Muscle layer of duodenum (tissue), 2 donors: Measurements from ENCODE around the gene SKI.

Experiments used
- H3K27ac ChIP-seq: one replicate; pipeline ENCODE4 v1.7.0; 2013; ENCODE audit warnings: mild to moderate bottlenecking, low read length
- H3K27me3 ChIP-seq: one replicate; pipeline ENCODE4 v1.7.0; 2013; ENCODE audit warnings: low read depth, mild to moderate bottlenecking, control low read depth, low read length
- H3K36me3 ChIP-seq, 2 donors: one replicate each; pipeline ENCODE4 v1.7.0; 2013; ENCODE audit warnings: low read length in 2 of 2, control low read depth in 1 of 2, mild to moderate bottlenecking in 1 of 2; ENCODE audit not compliant: insufficient read depth in 2 of 2, control insufficient read depth in 1 of 2
- H3K4me1 ChIP-seq, 2 donors: one replicate each; pipeline ENCODE4 v1.7.0; 2013; ENCODE audit warnings: low read length in 2 of 2, mild to moderate bottlenecking in 2 of 2, control low read depth in 1 of 2, moderate library complexity in 1 of 2; ENCODE audit not compliant: insufficient read depth in 2 of 2, control insufficient read depth in 1 of 2
- H3K4me3 ChIP-seq, 2 donors: one replicate each; pipeline ENCODE4 v1.7.0; 2013; ENCODE audit warnings: low read length in 2 of 2, low read depth in 1 of 2, mild to moderate bottlenecking in 1 of 2
- H3K9me3 ChIP-seq, 2 donors: one replicate each; pipeline ENCODE4 v1.7.0; 2013; ENCODE audit warnings: low read length in 2 of 2, control low read depth in 1 of 2, mild to moderate bottlenecking in 1 of 2; ENCODE audit not compliant: control insufficient read depth in 1 of 2
- donor health status: healthy.

Gene SKI

DNA sequence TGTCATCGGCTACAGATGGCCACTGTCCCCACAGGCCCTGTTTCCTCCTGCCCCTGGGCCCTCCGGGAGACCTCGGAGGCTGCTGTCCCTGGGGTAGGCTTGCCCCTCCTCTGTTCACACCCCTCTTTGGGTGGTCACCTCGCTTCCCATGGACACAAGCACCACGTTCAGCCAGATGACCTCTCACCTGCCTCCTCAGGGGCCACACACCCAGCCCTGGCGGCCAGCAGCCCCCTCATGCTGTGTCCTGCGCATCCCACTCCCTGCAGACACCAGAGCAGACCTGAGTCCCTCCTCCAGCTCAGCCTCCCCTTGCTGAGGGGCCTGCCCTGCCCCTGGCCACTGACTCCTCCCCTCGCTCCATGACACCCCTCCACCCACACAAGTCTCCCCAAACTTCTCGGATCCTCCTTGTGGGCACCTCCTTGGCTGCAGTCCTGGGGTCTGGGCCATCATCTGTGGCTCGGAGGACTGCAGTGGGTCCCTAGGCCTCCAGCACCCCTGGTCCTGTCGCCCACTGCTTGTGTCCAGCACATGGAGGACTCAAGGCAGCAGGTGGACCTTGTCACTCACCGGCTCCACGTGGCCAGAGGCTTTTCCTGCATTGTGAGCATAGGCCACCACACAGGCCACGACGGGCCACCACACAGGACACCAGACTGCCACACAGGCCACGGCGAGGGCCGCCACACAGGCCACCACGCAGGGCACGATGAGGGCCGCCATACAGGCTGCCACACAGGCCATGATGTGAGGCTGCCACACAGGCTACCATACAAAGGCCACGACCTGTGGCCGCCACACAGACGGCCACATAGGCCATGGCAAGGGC, 112.2 kb downstream of the SKI start:
- Histone ChIP-seq H3K36me3 (no peaks in the 10 kb centered on the region), H3K9me3 (no peaks in the 10 kb centered on the region), H3K27me3 (no peaks in the 10 kb centered on the region), H3K4me3 (no peak overlapping the region), H3K4me1 (no peaks in the 10 kb centered on the region), H3K27ac (no peak overlapping the region)

GRCh38 chr1:2340918-2341254, 112.8 kb downstream of the SKI start:
- Histone ChIP-seq H3K4me3 (no peak overlapping the region), H3K9me3 (no peaks in the 10 kb centered on the region), H3K36me3 (no peaks in the 10 kb centered on the region), H3K27me3 (no peaks in the 10 kb centered on the region), H3K4me1 (no peaks in the 10 kb centered on the region), H3K27ac (no peak overlapping the region)

DNA sequence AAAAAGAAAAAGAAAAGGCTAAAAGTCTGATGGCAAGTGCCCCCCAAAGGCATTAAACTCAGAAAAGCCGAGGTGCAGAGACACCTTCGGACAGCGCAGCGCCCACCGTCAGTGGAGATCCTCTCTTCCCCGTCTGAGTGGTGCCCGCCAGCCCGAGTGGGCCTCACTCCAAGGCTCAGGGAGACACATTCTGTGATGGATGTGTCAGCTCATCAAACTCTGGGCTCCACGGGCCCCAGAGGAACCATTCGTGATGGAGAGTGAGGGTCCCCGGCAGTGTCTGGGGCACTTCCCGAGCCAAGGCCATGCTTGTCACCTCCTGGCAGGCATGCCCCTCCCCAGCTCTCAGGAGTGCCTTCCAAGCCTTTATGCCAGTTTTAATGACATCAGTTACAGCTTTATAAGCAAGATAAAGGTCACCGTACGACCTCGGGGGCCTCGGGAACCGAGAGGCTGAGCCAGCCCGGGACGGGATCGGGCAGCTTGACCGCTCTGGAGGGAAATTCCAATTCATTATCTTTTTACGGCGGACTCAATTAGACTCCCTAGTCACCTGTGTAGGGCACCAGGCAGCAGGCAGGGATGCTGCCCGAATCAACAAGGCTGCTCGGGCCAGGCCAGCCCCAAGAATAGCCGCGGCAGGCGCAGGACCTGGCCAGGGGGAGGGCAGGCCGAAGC, 113.7 kb downstream of the SKI start:
- no peak overlapping the region for H3K27ac ChIP-seq
- no peaks in the 10 kb centered on the region for H3K27me3 ChIP-seq
- H3K9me3 ChIP-seq: no peaks in the 10 kb centered on the region
- H3K36me3 ChIP-seq: no peaks in the 10 kb centered on the region
- no peaks in the 10 kb centered on the region for H3K4me1 ChIP-seq
- H3K4me3 ChIP-seq: no peak overlapping the region

DNA sequence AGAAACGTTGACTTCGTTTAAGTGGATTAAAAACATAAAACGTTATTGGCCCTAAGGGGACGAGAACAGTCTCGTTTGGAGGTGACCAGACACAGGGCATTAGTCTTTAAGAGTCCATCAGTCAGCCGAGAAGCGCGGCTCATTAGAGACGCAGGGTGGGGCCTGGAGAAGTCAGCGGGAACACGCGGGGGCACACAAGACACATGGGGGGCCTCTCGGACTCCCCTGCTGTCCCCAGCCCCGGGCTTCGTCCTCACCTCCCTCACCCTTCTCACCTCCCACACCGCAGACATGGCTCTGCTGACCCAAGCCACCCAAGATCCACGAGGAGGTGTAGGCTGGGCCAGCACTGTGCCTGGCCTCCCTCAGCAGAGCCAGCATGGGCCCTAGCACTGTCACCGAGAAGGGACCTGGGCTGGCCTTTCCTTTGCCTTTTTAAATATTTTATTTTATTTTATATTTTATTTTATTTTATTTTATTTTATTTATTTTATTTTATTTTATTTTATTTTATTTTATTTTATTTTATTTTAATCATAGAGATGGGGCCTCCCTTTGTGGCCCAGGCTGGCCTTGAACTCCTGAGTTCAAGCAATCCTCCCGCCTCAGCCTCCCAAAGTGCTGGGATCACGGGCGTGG, 114.4 kb downstream of the SKI start:
- Histone ChIP-seq H3K9me3 (no peaks in the 10 kb centered on the region), H3K4me1 (no peaks in the 10 kb centered on the region), H3K4me3 (no peak overlapping the region), H3K27me3 (no peaks in the 10 kb centered on the region), H3K27ac (no peak overlapping the region), H3K36me3 (no peaks in the 10 kb centered on the region)

DNA sequence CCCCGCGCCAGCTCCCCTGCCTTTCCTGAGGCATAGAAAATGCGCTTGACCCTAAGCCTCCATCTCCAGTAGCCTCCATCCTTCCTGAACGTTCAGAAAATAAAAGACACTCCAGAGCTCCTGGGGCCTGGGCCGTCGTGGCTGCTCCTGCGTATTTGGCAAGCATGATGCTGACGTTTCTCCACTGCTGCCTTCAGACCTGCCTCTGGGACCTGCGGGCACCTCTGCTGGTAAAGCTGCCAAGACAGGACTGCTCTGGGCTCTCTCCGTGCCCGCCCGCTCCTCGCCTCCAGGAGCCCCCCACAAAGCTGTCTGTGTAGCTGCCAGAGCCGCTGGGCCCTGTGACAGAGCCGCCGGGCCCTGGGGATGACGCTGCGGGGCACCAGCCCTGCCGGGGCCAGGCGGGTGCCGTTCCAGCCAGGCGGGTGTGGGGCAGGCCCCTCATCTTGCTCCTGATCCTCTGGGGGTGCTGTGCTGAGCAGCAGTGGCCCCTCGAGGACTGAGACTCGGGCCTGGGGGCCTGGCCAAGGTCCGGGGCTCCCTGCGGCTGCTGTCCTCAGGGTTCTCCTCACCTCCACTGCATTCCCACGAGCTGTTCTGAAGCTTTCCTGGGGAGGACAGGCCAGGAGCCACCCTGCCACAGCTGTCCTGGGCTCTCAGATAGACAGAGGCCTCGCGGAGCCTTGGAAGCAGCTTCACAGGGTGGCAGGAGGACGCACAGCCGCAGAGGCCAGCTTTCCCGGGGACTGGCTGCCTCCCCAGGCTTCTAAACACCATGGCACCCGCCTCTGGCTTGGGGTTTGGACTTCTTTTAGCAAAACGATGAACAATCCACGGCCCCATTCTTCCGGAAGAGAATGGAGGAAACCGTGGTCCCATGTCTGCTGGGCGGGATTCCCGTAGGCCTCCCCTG, 115.2 kb downstream of the SKI start:
- Histone ChIP-seq H3K27ac (no peak overlapping the region), H3K4me3 (no peak overlapping the region), H3K27me3 (no peaks in the 10 kb centered on the region), H3K36me3 (no peaks in the 10 kb centered on the region), H3K4me1 (no peaks in the 10 kb centered on the region), H3K9me3 (no peaks in the 10 kb centered on the region)

DNA sequence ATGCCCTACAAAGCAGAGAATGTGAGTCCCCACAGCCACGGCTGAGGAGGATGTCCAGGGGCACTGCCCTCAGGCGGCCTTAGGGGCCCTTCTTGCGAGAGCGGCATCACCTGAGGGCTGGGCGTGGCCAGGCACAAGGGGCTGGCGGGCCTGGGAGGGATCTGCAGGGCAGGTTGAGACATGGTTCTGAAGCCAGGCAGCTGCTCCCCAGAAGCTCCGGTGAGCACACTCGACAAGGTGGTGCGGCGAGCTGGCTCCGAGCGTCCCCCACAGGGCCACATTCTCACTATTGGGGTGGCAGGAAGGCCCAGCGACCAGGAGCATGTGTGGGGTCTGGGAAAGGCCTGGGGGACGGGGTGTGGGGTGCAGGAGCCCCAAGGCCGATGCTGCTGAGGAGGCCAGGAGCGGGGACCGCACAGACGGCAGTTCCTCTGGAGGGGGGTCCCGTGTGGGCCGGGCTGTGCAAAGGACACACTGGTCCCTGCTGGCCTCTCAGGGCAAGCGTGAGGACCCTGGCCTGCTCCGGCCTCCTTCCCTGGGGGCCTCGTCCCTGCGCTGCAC, 116.1 kb downstream of the SKI start:
- H3K36me3 ChIP-seq: no peaks in the 10 kb centered on the region
- H3K4me3 ChIP-seq: no peak overlapping the region
- H3K9me3 ChIP-seq: no peaks in the 10 kb centered on the region
- no peak overlapping the region for H3K27ac ChIP-seq
- no peaks in the 10 kb centered on the region for H3K4me1 ChIP-seq
- H3K27me3 ChIP-seq: no peaks in the 10 kb centered on the region

DNA sequence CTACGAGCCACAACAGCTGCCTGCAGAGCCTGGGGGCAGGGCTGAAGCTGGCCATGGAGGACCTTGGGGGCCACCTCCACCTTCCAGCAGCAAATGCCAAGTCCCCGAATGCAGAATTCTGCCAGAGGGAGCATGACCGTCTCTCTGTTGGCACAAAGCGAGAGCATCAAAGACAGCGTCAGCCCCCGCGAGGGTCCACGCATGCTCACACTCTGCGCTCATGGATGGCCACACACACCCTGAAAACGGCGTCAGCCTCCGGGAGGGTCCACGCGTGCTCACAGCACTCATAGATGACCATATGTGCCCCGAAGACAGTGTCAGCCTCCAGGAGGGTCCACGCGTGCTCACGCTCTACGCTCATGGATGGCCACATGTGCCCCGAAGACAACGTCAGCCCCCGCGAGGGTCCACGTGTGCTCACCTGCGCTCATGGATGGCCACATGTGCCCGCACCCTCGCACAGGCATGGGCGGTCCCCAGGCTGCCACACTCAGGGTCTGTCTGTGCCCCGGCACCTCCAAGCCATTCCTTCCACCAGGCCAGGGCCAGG, 116.7 kb downstream of the SKI start:
- Histone ChIP-seq H3K27ac (no peak overlapping the region), H3K4me1 (no peaks in the 10 kb centered on the region), H3K4me3 (no peak overlapping the region), H3K36me3 (no peaks in the 10 kb centered on the region), H3K9me3 (no peaks in the 10 kb centered on the region), H3K27me3 (no peaks in the 10 kb centered on the region)

DNA sequence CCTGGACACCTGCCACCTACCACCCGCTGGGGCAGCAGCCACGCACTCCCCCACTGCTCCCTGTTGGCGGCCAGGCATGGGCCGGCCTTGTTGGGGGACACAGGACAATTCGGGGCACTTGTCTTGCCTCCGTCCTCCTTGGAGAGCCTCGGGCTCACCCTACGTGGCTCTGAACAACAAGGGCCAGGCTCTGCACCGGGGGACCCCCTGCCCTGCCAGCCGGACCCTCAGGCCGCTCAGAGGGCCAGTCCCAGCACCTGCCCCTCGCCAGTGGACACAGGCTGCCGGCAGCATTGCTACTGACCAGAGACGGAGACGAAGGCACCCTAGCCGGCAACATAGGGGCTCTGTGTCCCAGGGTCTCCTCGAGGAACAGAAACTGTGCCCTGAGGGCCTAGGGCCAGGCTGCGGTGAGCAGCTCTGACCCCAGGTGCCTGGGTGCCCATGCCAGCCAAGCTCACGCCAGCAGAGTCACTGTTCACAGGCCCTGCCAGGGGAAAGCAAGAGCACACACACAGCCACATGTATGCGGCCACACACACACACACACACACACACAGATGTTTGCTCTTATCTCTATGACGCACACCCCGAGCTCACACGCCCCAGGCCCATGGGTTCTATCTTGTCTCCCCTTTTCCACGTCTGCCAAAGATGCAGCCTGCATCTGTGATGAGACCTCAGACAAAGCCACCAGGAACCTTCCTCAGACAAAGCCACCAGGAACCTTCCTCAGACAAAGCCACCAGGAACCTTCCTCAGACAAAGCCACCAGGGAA, 117.4 kb downstream of the SKI start:
- Histone ChIP-seq H3K36me3 (no peaks in the 10 kb centered on the region), H3K9me3 (no peaks in the 10 kb centered on the region), H3K4me1 (no peaks in the 10 kb centered on the region), H3K27me3 (no peaks in the 10 kb centered on the region), H3K27ac (no peak overlapping the region), H3K4me3 (no peak overlapping the region)

DNA sequence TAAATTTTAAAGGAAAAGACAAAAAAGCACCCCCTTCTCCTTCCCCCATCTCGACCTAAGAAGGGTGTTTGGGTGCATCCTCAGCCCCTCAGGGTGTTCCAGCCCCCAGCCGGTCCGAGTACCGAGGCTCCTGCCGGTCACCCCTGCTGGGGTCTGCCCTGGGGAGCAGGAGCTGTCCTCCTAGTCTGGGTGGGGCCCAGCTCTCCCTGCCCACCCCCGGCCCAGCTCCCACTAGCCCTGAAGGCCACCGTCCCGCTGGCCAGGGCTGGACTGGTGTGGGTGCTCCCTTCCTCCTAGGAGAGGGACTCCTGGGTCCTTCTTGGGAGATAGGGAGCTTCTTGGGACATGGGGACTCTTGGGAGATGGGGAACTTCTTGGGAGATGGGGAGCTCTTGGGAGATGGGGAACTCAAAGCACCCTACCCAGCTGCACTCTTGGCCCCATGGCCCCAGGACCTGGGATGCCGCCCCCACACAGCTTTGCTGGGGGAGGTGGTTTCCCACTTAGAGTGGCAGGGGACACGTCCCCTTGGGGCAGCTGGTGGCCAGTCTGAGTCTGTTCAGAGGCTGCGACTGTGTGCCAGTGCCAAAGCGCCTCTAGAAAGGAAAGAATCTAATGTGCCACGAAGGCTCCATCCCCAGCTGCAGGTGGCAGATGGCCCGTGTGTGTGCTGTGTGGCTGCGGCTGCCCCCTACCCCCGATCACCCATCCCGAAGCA, 118.7 kb downstream of the SKI start:
- H3K9me3 ChIP-seq: no peaks in the 10 kb centered on the region
- H3K27ac ChIP-seq: no peak overlapping the region
- H3K36me3 ChIP-seq: no peaks in the 10 kb centered on the region
- H3K4me3 ChIP-seq: no peak overlapping the region
- H3K27me3 ChIP-seq: no peaks in the 10 kb centered on the region
- H3K4me1 ChIP-seq: no peaks in the 10 kb centered on the region

DNA sequence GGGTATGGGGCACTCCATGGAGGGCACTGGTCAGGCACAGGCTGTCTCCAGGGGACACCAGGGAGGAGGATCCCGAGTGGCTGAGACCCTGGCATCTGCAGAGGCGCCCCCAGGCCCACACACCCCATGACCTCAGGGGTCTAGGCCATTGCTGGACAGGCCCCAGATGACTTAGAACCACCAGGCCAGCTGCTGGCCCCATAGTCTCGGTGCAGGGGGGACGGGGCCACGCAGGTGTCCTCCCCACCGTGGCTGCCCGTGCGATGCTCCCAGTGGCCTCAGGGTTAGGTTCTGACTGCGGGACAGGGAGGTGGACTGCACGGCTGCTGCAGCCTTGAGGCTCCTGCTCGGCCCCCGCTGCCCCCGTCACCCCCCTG, 119.3 kb downstream of the SKI start:
- H3K36me3 ChIP-seq: no peaks in the 10 kb centered on the region
- no peaks in the 10 kb centered on the region for H3K9me3 ChIP-seq
- H3K27me3 ChIP-seq: no peaks in the 10 kb centered on the region
- H3K4me1 ChIP-seq: no peaks in the 10 kb centered on the region
- H3K4me3 ChIP-seq: no peak overlapping the region
- no peak overlapping the region for H3K27ac ChIP-seq
